NB4 (cell line): ENCODE data around the gene NAA60.

ENCODE experiments used
- DNase-seq: peaks from one replicate; pipeline ENCODE4 v3.0.0; 2010; ENCODE audit warnings: low read depth
- H3K4me3 ChIP-seq: one replicate; pipeline ENCODE4 v1.5.1; 2011; ENCODE audit warnings: mild to moderate bottlenecking, low read depth, low read length, moderate library complexity
- CTCF ChIP-seq: IDR thresholded peaks from one replicate; pipeline ENCODE4 v1.5.1; 2012; ENCODE audit warnings: low read depth, low read length
- MAX ChIP-seq: IDR thresholded peaks from 2 replicates; pipeline ENCODE4 v1.6.1; 2011; ENCODE audit warnings: low read depth, low read length
- MYC ChIP-seq: IDR thresholded peaks from 2 replicates; pipeline ENCODE4 v1.6.1; 2011; ENCODE audit warnings: low read depth, low read length
- POLR2A ChIP-seq: IDR thresholded peaks from 2 replicates; pipeline ENCODE4 v1.6.1; 2011; ENCODE audit warnings: mild to moderate bottlenecking; ENCODE audit not compliant: insufficient read length; ENCODE audit errors: extremely low read depth

The NAA60 gene

GRCh38 chr16:3528406-3528805 is 84.9 kb downstream of the NAA60 start:
- no peak for TF ChIP-seq MAX
- TF ChIP-seq MYC: no peak
- TF ChIP-seq POLR2A: no peak
- no peak overlapping the region for H3K4me3 ChIP-seq
- DNase-seq: no peak

- TF ChIP-seq MYC: no peak
- no peak for TF ChIP-seq POLR2A
- TF ChIP-seq MAX: no peak
- no peak for TF ChIP-seq CTCF
- DNase-seq: no peak
- H3K4me3 ChIP-seq: no peak overlapping the region
Measured at GRCh38 chr16:3529175-3529574, 85.7 kb downstream of the NAA60 start.

- no peak overlapping the region for H3K4me3 ChIP-seq
- DNase-seq: no peak
- TF ChIP-seq POLR2A (no peak), MAX (no peak), MYC (no peak), CTCF (no peak)
Measured at GRCh38 chr16:3530371-3530914, 87.0 kb downstream of the NAA60 start.

- no peak overlapping the region for H3K4me3 ChIP-seq
- TF ChIP-seq POLR2A (no peak), MAX (no peak), CTCF (no peak), MYC (no peak)
- DNase-seq: no peak
Measured at GRCh38 chr16:3532741-3533140, 89.3 kb downstream of the NAA60 start.

- no peak for DNase-seq
- TF ChIP-seq POLR2A (no peak), CTCF (no peak), MAX (no peak), MYC (no peak)
- H3K4me3 ChIP-seq: no peak overlapping the region
Measured at GRCh38 chr16:3534126-3534525, 90.6 kb downstream of the NAA60 start.

GRCh38 chr16:3536271-3536731 is 92.8 kb downstream of the NAA60 start:
- TF ChIP-seq MYC (no peak), POLR2A (no peak), MAX (no peak), CTCF (no peak)

More at GRCh38 chr16:3536271-3536731, 92.8 kb downstream of the NAA60 start:
- H3K4me3 ChIP-seq: no peak overlapping the region
- no peak for DNase-seq
